Natural killer cell (primary cell): ENCODE results near the gene CTDSP1. TPM values are rescaled to one million over a fixed set of nuclear protein-coding genes. Genes with fewer than 3 reads are reported as not detected.

Source experiments
- ATAC-seq, 3 donors: fragments of 150-1000 bp in 2 of 3; fragments of 200-7000 bp in 1 of 3; cut with Tn5 transposase; 1 replicate in 1 of 3; 2 replicates in 2 of 3; pipeline ENCODE4 v1.10.0; 2021; ENCODE audit warnings: mild to moderate bottlenecking in 2 of 3, moderate library complexity in 2 of 3
- DNase-seq, 2 donors: peaks; one replicate each; pipeline versions ENCODE4 v3.0.0 to v3.0.0-alpha.2; 2013 to 2021; ENCODE audit warnings: mixed read lengths in 1 of 2
- H3K27ac ChIP-seq: one replicate; pipeline ENCODE4 v1.5.1; 2013; ENCODE audit warnings: mild to moderate bottlenecking, low read length
- H3K27me3 ChIP-seq: one replicate; pipeline ENCODE4 v1.6.1; 2013; ENCODE audit warnings: low read length; ENCODE audit not compliant: control insufficient read depth, insufficient read depth
- H3K36me3 ChIP-seq: one replicate; pipeline ENCODE4 v1.6.1; 2013; ENCODE audit warnings: low read length; ENCODE audit not compliant: control insufficient read depth, insufficient read depth
- H3K4me1 ChIP-seq: one replicate; pipeline ENCODE4 v1.6.1; 2013; ENCODE audit warnings: low read length; ENCODE audit not compliant: control insufficient read depth, insufficient read depth
- H3K4me3 ChIP-seq: one replicate; pipeline ENCODE4 v1.5.1; 2013; ENCODE audit warnings: low read length
- H3K9me3 ChIP-seq: one replicate; pipeline ENCODE4 v1.6.1; 2013; ENCODE audit warnings: low read length; ENCODE audit not compliant: control insufficient read depth, insufficient read depth
- H3K27ac Mint-ChIP-seq, 2 donors: one replicate each; pipeline ENCODE4 v1.8.0; 2022; ENCODE audit warnings: mild to moderate bottlenecking in 2 of 2, mixed read lengths in 2 of 2, moderate library complexity in 1 of 2
- H3K27me3 Mint-ChIP-seq, 2 donors: one replicate each; pipeline ENCODE4 v1.8.0; 2022; ENCODE audit warnings: low read depth in 2 of 2, mixed read lengths in 2 of 2
- H3K36me3 Mint-ChIP-seq: one replicate; pipeline ENCODE4 v1.8.0; 2022; ENCODE audit warnings: mixed read lengths
- H3K4me1 Mint-ChIP-seq, 2 donors: one replicate each; pipeline ENCODE4 v1.8.0; 2022; ENCODE audit warnings: mixed read lengths in 2 of 2
- H3K4me3 Mint-ChIP-seq: one replicate; pipeline ENCODE4 v1.8.0; 2022; ENCODE audit warnings: mild to moderate bottlenecking, moderate library complexity, mixed read lengths
- H3K9me3 Mint-ChIP-seq, 2 donors: one replicate each; pipeline ENCODE4 v1.8.0; 2022; ENCODE audit warnings: mixed read lengths in 2 of 2
- WGBS: methylation state at CpG from one replicate; pipeline ENCODE4 v1.1.7; 2013; ENCODE audit warnings: missing lambda C conversion rate; ENCODE audit not compliant: insufficient coverage; 5-methylcytosine and 5-hydroxymethylcytosine counted together
- intact Hi-C: fragments of 100-400 bp; cut with micrococcal nuclease; formaldehyde crosslinking; loops from one replicate; pipeline ENCODE4 v1.14.2; 2022
- total RNA-seq, 4 donors: library from RNA; stranded (reverse); fragments of 120-200 nt in 1 of 4; gene quantifications; one replicate each; pipeline versions ENCODE4 v1.2.3 to v1.2.4, GENCODE V29; 2013 to 2022
- TF ChIP-seq, protein P1 (sequence below): fragments of 200-600 bp; IDR thresholded peaks from one replicate; pipeline ENCODE4 v1.8.0; 2022; ENCODE audit warnings: antibody characterized with exemption

Gene CTDSP1
- total RNA-seq, 3 donors from 2014 or later (not counting 1 experiment from before 2014, with no cell fraction given), result 223 to 273 (median 228) TPM

DNA sequence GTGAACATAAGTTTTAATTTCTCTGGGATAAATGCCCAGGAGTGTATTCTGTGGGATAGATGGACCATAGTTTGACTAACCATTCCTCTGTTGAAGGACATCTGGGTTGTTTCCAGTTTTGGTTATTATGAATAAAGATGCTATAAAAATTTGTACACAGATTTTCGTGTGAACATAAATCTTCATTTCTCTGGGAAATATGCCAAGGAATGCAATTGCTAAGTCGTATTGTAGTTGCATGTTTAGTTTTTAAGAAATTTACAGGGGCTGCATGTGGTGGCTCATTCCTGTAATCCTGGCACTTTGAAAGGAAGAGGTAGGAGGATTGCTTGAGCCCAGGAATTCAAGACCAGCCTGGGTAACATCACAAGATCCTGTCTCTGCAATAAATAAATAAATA lies 24.5 kb upstream of the CTDSP1 start:
- no peaks in the 10 kb centered on the region for H3K27me3 ChIP-seq
- TF ChIP-seq, protein P1, sequence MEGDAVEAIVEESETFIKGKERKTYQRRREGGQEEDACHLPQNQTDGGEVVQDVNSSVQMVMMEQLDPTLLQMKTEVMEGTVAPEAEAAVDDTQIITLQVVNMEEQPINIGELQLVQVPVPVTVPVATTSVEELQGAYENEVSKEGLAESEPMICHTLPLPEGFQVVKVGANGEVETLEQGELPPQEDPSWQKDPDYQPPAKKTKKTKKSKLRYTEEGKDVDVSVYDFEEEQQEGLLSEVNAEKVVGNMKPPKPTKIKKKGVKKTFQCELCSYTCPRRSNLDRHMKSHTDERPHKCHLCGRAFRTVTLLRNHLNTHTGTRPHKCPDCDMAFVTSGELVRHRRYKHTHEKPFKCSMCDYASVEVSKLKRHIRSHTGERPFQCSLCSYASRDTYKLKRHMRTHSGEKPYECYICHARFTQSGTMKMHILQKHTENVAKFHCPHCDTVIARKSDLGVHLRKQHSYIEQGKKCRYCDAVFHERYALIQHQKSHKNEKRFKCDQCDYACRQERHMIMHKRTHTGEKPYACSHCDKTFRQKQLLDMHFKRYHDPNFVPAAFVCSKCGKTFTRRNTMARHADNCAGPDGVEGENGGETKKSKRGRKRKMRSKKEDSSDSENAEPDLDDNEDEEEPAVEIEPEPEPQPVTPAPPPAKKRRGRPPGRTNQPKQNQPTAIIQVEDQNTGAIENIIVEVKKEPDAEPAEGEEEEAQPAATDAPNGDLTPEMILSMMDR, result no peak
- H3K4me3 Mint-ChIP-seq, result no peak overlapping the region

GRCh38 chr2:218378053-218378452 lies 21.6 kb upstream of the CTDSP1 start:
- Histone ChIP-seq H3K4me3 (no peak overlapping the region), H3K27ac (no peak overlapping the region), H3K4me1 (peaks cover 9% of the 10 kb centered on the region), H3K36me3 (no peaks in the 10 kb centered on the region), H3K9me3 (no peaks in the 10 kb centered on the region), H3K27me3 (no peaks in the 10 kb centered on the region)
- intact Hi-C loops, result no loop called here
- TF ChIP-seq, protein P1, result no peak
- ATAC-seq (peak in 1 of 3 donors; percentile 27), DNase-seq (no peak)
- H3K36me3 Mint-ChIP-seq, result no peaks in the 10 kb centered on the region
- no peak overlapping the region for H3K4me3 Mint-ChIP-seq
- no peaks in the 10 kb centered on the region for H3K27me3 Mint-ChIP-seq
- peaks cover 6 to 20% of the 10 kb centered on the region in 2 donors for H3K4me1 Mint-ChIP-seq
- 85% methylated on average over 5 of the region's 5 CpGs for WGBS
- H3K9me3 Mint-ChIP-seq, result no peaks in the 10 kb centered on the region
- H3K27ac Mint-ChIP-seq, result no peak overlapping the region

More for the DNA sequence above, 24.5 kb upstream of the CTDSP1 start:
- H3K27ac ChIP-seq, result no peak overlapping the region
- ATAC-seq, result no peak
- peaks cover 10% of the 10 kb centered on the region for H3K4me1 ChIP-seq
- 64% methylated on average over 2 of the region's 2 CpGs for WGBS
- H3K36me3 ChIP-seq, result no peaks in the 10 kb centered on the region
- H3K4me1 Mint-ChIP-seq, result peaks cover 0 to 11% of the 10 kb centered on the region in 2 donors
- no peaks in the 10 kb centered on the region for H3K36me3 Mint-ChIP-seq
- no peaks in the 10 kb centered on the region for H3K9me3 ChIP-seq
- H3K4me3 ChIP-seq, result no peak overlapping the region
- H3K9me3 Mint-ChIP-seq, result no peaks in the 10 kb centered on the region
- no peak for DNase-seq
- intact Hi-C loops, result no loop called here
- H3K27ac Mint-ChIP-seq, result no peak overlapping the region
- no peaks in the 10 kb centered on the region for H3K27me3 Mint-ChIP-seq

- H3K9me3 ChIP-seq, result no peaks in the 10 kb centered on the region
- H3K4me3 ChIP-seq, result no peak within 1 kb of the TSS
- H3K4me3 Mint-ChIP-seq, result peak within 1 kb of the TSS; percentile 25
- intact Hi-C loops, result no loop called here
- peak; percentile 31 to 72 (median 35) for ATAC-seq
- H3K36me3 ChIP-seq, result no peaks in the 10 kb centered on the region
- H3K27me3 ChIP-seq, result peaks cover under 1% of the 10 kb centered on the region
- H3K27ac ChIP-seq, result peak within 1 kb of the TSS; percentile 53
- TF ChIP-seq, protein P1, result no peak
- H3K4me1 Mint-ChIP-seq, result peaks cover 6 to 21% of the 10 kb centered on the region in 2 donors
- H3K27me3 Mint-ChIP-seq, result no peaks in the 10 kb centered on the region
- no peaks in the 10 kb centered on the region for H3K36me3 Mint-ChIP-seq
- H3K27ac Mint-ChIP-seq, result peak within 1 kb of the TSS in 1 of 2 donors; percentile 55
- peaks cover 11% of the 10 kb centered on the region for H3K4me1 ChIP-seq
- H3K9me3 Mint-ChIP-seq, result no peaks in the 10 kb centered on the region
- 81% methylated on average over 13 of the region's 13 CpGs for WGBS
- no peak for DNase-seq
Measured at GRCh38 chr2:218381916-218382366, 17.7 kb upstream of the CTDSP1 start, which contains the start of gene SLC11A1. SLC11A1 (plus strand) TSS chr2:218382273; CDS start chr2:218382369, 96 bp downstream.

GRCh38 chr2:218382785-218383184 lies 16.9 kb upstream of the CTDSP1 start:
- no peaks in the 10 kb centered on the region for H3K9me3 Mint-ChIP-seq
- intact Hi-C loops, result no loop called here
- H3K4me3 Mint-ChIP-seq, result no peak overlapping the region
- Histone ChIP-seq H3K9me3 (no peaks in the 10 kb centered on the region), H3K4me3 (no peak overlapping the region), H3K27ac (peak overlapping the region; percentile 45), H3K4me1 (peaks cover 20% of the 10 kb centered on the region), H3K27me3 (peaks cover 4% of the 10 kb centered on the region), H3K36me3 (no peaks in the 10 kb centered on the region)
- peaks cover 6 to 27% of the 10 kb centered on the region in 2 donors for H3K4me1 Mint-ChIP-seq
- DNase-seq (no peak), ATAC-seq (no peak)
- no peaks in the 10 kb centered on the region for H3K36me3 Mint-ChIP-seq
- no peak overlapping the region for H3K27ac Mint-ChIP-seq
- TF ChIP-seq, protein P1, result no peak
- H3K27me3 Mint-ChIP-seq, result peaks cover 0 to 2% of the 10 kb centered on the region in 2 donors
- WGBS, result 92% methylated on average over 6 of the region's 6 CpGs
